Fibroblast of skin of right biceps (primary cell): Measurements from ENCODE around the gene SLC12A8.

Experiments
- DNase-seq: peaks from one replicate; pipeline ENCODE4 v3.0.0-alpha.2; 2013

SLC12A8 gene

GRCh38 chr3:125050488-125051090 is 162.0 kb downstream of the SLC12A8 start:
- no peak for DNase-seq

GRCh38 chr3:125048282-125048681 is 164.3 kb downstream of the SLC12A8 start:
- no peak for DNase-seq

GRCh38 chr3:125045965-125046364 is 166.6 kb downstream of the SLC12A8 start:
- peak; percentile 91 for DNase-seq

- no peak for DNase-seq
Measured at GRCh38 chr3:125045194-125045593, 167.4 kb downstream of the SLC12A8 start.

- DNase-seq, result no peak
Measured at GRCh38 chr3:125043599-125044151, 168.9 kb downstream of the SLC12A8 start.

GRCh38 chr3:125042725-125043406 is 169.7 kb downstream of the SLC12A8 start:
- no peak for DNase-seq

GRCh38 chr3:125039131-125040100 is 173.1 kb downstream of the SLC12A8 start:
- DNase-seq, result no peak

GRCh38 chr3:125037498-125038150 is 174.9 kb downstream of the SLC12A8 start:
- no peak for DNase-seq

GRCh38 chr3:125035217-125035616 is 177.3 kb downstream of the SLC12A8 start:
- no peak for DNase-seq

GRCh38 chr3:125033616-125034015 is 178.9 kb downstream of the SLC12A8 start:
- no peak for DNase-seq

- no peak for DNase-seq
Measured at GRCh38 chr3:125033135-125033534, 179.4 kb downstream of the SLC12A8 start.

- DNase-seq, result no peak
Measured at GRCh38 chr3:125032683-125033082, 179.9 kb downstream of the SLC12A8 start.
